WTC11 (cell line): ENCODE data around the gene COL4A5. TPM values are rescaled to one million over a fixed set of nuclear protein-coding genes. Genes with fewer than 3 reads are reported as not detected.

Experiments
- ATAC-seq: fragments of 200-7000 bp; cut with Tn5 transposase; 2 replicates; pipeline ENCODE4 v1.10.0; 2021; ENCODE audit warnings: mild to moderate bottlenecking, moderate library complexity
- CTCF ChIA-PET: fragments of 300-600 bp; sonication (Branson Sonifier 250); formaldehyde crosslinking; loops from one replicate; lab custom pipeline; 2021; ENCODE audit warnings: antibody characterized with exemption; lab: Charles Lee
- POLR2A ChIA-PET: fragments of 350-600 bp; sonication (Branson Sonifier 250); formaldehyde crosslinking; loops from one replicate; lab custom pipeline; 2021; ENCODE audit warnings: antibody characterized with exemption; lab: Charles Lee
- DNase-seq: peaks from one replicate; pipeline ENCODE4 v3.0.0; 2021; ENCODE audit warnings: low spot score
- H3K27ac Mint-ChIP-seq: 2 replicates; pipeline ENCODE4 v1.8.0; 2021; ENCODE audit warnings: mixed read lengths
- H3K27me3 Mint-ChIP-seq: 2 replicates; pipeline ENCODE4 v1.8.0; 2021; ENCODE audit warnings: low read depth, mild to moderate bottlenecking, moderate library complexity, mixed read lengths
- H3K36me3 Mint-ChIP-seq: 2 replicates; pipeline ENCODE4 v1.8.0; 2021; ENCODE audit warnings: mixed read lengths
- H3K4me1 Mint-ChIP-seq: 2 replicates; pipeline ENCODE4 v1.8.0; 2022; ENCODE audit warnings: mixed read lengths
- H3K4me3 Mint-ChIP-seq: 2 replicates; pipeline ENCODE4 v1.8.0; 2021; ENCODE audit warnings: mild to moderate bottlenecking, moderate library complexity, mixed read lengths
- H3K9me3 Mint-ChIP-seq: 2 replicates; pipeline ENCODE4 v1.8.0; 2021; ENCODE audit warnings: mixed read lengths
- CBFB ChIP-seq: sonication (generic); formaldehyde crosslinking; IDR thresholded peaks from 2 replicates; pipeline ENCODE4 v1.8.1; 2022; ENCODE audit warnings: mild to moderate bottlenecking, low read depth, missing genetic modification reagents
- CREB1 ChIP-seq: sonication (generic); formaldehyde crosslinking; IDR thresholded peaks from 2 replicates; pipeline ENCODE4 v1.8.0; 2023; ENCODE audit warnings: mild to moderate bottlenecking, missing genetic modification reagents
- ESRRA ChIP-seq: sonication (generic); formaldehyde crosslinking; IDR thresholded peaks from 2 replicates; pipeline ENCODE4 v1.8.1; 2022; ENCODE audit warnings: mild to moderate bottlenecking, missing genetic modification reagents, borderline replicate concordance
- FOXK1 ChIP-seq: sonication (generic); formaldehyde crosslinking; IDR thresholded peaks from 2 replicates; pipeline ENCODE4 v1.8.0; 2022; ENCODE audit warnings: mild to moderate bottlenecking, moderate library complexity, missing genetic modification reagents
- GRHL2 ChIP-seq: fragments of 250-450 bp; sonication (Bioruptor Pico); IDR thresholded peaks from 2 replicates; pipeline ENCODE4 v1.8.0; 2022; ENCODE audit warnings: mild to moderate bottlenecking, moderate library complexity; ENCODE audit not compliant: insufficient replicate concordance, severe bottlenecking
- JAZF1 ChIP-seq: fragments of 250-450 bp; sonication (Bioruptor Pico); IDR thresholded peaks from 2 replicates; pipeline ENCODE4 v1.9.0; 2021; ENCODE audit warnings: moderate library complexity, mild to moderate bottlenecking, inconsistent platforms
- MXD4 ChIP-seq: fragments of 250-450 bp; sonication (Bioruptor Pico); IDR thresholded peaks from 2 replicates; pipeline ENCODE4 v1.8.0; 2021; ENCODE audit warnings: mild to moderate bottlenecking, moderate library complexity, borderline replicate concordance
- NFATC4 ChIP-seq: fragments of 250-450 bp; sonication (Bioruptor Pico); IDR thresholded peaks from 2 replicates; pipeline ENCODE4 v1.9.0; 2021; ENCODE audit warnings: mild to moderate bottlenecking
- NR3C1 ChIP-seq: sonication (generic); formaldehyde crosslinking; conservative IDR thresholded peaks from 2 replicates; pipeline ENCODE4 v1.8.1; 2023; ENCODE audit warnings: low read depth, mild to moderate bottlenecking, missing genetic modification reagents
- PRRX2 ChIP-seq: fragments of 250-450 bp; sonication (Bioruptor Pico); IDR thresholded peaks from 2 replicates; pipeline ENCODE4 v1.8.0; 2021; ENCODE audit warnings: mild to moderate bottlenecking
- SMAD4 ChIP-seq: sonication (generic); formaldehyde crosslinking; IDR thresholded peaks from 2 replicates; pipeline ENCODE4 v1.8.0; 2022; ENCODE audit warnings: mild to moderate bottlenecking, missing genetic modification reagents
- SP1 ChIP-seq: sonication (generic); formaldehyde crosslinking; conservative IDR thresholded peaks from 2 replicates; pipeline ENCODE4 v1.8.1; 2022; ENCODE audit warnings: missing genetic modification reagents
- TP53 ChIP-seq: sonication (generic); formaldehyde crosslinking; IDR thresholded peaks from 2 replicates; pipeline ENCODE4 v1.8.1; 2023; ENCODE audit warnings: mild to moderate bottlenecking, missing genetic modification reagents
- ZNF138 ChIP-seq: sonication (generic); formaldehyde crosslinking; conservative IDR thresholded peaks from 2 replicates; pipeline ENCODE4 v1.8.1; 2022; ENCODE audit warnings: mild to moderate bottlenecking, moderate library complexity, missing genetic modification reagents
- ZNF263 ChIP-seq: sonication (generic); formaldehyde crosslinking; IDR thresholded peaks from 2 replicates; pipeline ENCODE4 v1.8.1; 2022; ENCODE audit warnings: low read depth, mild to moderate bottlenecking, moderate library complexity, missing genetic modification reagents
- ZNF396 ChIP-seq: fragments of 250-450 bp; sonication (Bioruptor Pico); IDR thresholded peaks from 2 replicates; pipeline ENCODE4 v1.8.0; 2021; ENCODE audit warnings: mild to moderate bottlenecking, moderate library complexity, borderline replicate concordance
- ZNF416 ChIP-seq: fragments of 250-450 bp; sonication (Bioruptor Pico); IDR thresholded peaks from 2 replicates; pipeline ENCODE4 v1.9.0; 2021; ENCODE audit warnings: mild to moderate bottlenecking, inconsistent platforms
- total RNA-seq: library from RNA; stranded (reverse); gene quantifications from 3 replicates; pipeline ENCODE4 v1.2.3, GENCODE V29; 2021
- TF ChIP-seq, protein P1 (sequence below): sonication (generic); formaldehyde crosslinking; IDR thresholded peaks from 2 replicates; pipeline ENCODE4 v1.8.1; 2022; ENCODE audit warnings: mild to moderate bottlenecking, missing genetic modification reagents, moderate library complexity, borderline replicate concordance
- TF ChIP-seq, protein P2 (sequence below): sonication (generic); formaldehyde crosslinking; IDR thresholded peaks from 2 replicates; pipeline ENCODE4 v1.8.1; 2023; ENCODE audit warnings: mild to moderate bottlenecking, moderate library complexity, missing genetic modification reagents
- TF ChIP-seq, protein P3 (sequence below): sonication (generic); formaldehyde crosslinking; IDR thresholded peaks from 2 replicates; pipeline ENCODE4 v1.8.1; 2022; ENCODE audit warnings: mild to moderate bottlenecking, moderate library complexity, missing genetic modification reagents
- TF ChIP-seq, protein P4 (sequence below): sonication (generic); formaldehyde crosslinking; conservative IDR thresholded peaks from 2 replicates; pipeline ENCODE4 v1.8.1; 2023; ENCODE audit warnings: mild to moderate bottlenecking, low read depth, missing genetic modification reagents, moderate library complexity
- TF ChIP-seq, protein P5 (sequence below): fragments of 200-600 bp; IDR thresholded peaks from 2 replicates; pipeline ENCODE4 v1.8.0; 2022; ENCODE audit warnings: antibody characterized with exemption
- TF ChIP-seq, protein P6 (sequence below): sonication (generic); formaldehyde crosslinking; IDR thresholded peaks from 2 replicates; pipeline ENCODE4 v1.8.0; 2022; ENCODE audit warnings: missing genetic modification reagents
- TF ChIP-seq, protein P7 (sequence below): fragments of 250-450 bp; sonication (Bioruptor Pico); IDR thresholded peaks from 2 replicates; pipeline ENCODE4 v1.9.0; 2021; ENCODE audit warnings: moderate library complexity, mild to moderate bottlenecking, inconsistent platforms, borderline replicate concordance

Gene COL4A5
- total RNA-seq, 1 experiment from 2014 or later: 30.7 TPM

DNA sequence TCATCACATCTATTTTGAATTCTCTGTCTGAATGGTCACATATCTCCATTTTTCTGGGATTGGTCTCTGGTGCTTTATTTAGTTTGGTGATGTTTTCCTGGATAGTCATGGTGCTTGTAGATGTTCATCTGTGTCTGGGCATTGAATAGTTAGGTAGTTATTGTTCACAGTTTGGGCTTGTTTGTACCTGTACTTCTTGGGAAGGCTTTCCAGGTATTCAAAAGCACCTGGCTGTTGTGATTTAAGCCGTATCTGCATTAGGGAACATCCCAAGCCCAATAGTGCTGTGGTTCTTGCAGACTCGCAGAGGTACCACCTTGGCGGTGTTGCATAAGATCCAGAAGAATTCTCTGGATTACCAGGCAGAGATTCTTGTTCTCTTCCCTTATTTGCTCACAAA lies 44.6 kb downstream of the COL4A5 start:
- DNase-seq (no peak), ATAC-seq (no peak)
- no peak overlapping the region; the same call in 1 of the 2 replicates for H3K27ac Mint-ChIP-seq
- H3K4me3 Mint-ChIP-seq: no peak overlapping the region
- CTCF ChIA-PET: no interaction called here
- TF ChIP-seq PRRX2 (CRISPR knock-in tag) (no peak), SMAD4 (no peak), ZNF138 (CRISPR knock-in tag) (no peak), ESRRA (CRISPR knock-in tag) (no peak), SP1 (CRISPR knock-in tag) (no peak), ZNF416 (no peak), CREB1 (no peak), ZNF396 (no peak)
- TF ChIP-seq, protein P1, sequence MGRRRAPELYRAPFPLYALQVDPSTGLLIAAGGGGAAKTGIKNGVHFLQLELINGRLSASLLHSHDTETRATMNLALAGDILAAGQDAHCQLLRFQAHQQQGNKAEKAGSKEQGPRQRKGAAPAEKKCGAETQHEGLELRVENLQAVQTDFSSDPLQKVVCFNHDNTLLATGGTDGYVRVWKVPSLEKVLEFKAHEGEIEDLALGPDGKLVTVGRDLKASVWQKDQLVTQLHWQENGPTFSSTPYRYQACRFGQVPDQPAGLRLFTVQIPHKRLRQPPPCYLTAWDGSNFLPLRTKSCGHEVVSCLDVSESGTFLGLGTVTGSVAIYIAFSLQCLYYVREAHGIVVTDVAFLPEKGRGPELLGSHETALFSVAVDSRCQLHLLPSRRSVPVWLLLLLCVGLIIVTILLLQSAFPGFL (CRISPR knock-in tag): no peak
- TF ChIP-seq, protein P2, sequence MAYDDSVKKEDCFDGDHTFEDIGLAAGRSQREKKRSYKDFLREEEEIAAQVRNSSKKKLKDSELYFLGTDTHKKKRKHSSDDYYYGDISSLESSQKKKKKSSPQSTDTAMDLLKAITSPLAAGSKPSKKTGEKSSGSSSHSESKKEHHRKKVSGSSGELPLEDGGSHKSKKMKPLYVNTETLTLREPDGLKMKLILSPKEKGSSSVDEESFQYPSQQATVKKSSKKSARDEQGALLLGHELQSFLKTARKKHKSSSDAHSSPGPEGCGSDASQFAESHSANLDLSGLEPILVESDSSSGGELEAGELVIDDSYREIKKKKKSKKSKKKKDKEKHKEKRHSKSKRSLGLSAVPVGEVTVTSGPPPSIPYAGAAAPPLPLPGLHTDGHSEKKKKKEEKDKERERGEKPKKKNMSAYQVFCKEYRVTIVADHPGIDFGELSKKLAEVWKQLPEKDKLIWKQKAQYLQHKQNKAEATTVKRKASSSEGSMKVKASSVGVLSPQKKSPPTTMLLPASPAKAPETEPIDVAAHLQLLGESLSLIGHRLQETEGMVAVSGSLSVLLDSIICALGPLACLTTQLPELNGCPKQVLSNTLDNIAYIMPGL (CRISPR knock-in tag): no peak
- no peaks in the 10 kb centered on the region; the same call in 1 of the 2 replicates for H3K27me3 Mint-ChIP-seq
- peaks cover 21% of the 10 kb centered on the region for H3K36me3 Mint-ChIP-seq
- H3K9me3 Mint-ChIP-seq: peaks cover 13% of the 10 kb centered on the region
- POLR2A ChIA-PET: no interaction called here
- 0 out of 2 replicates have a peak, but pooled peaks cover 3% of the 10 kb centered on the region for H3K4me1 Mint-ChIP-seq

DNA sequence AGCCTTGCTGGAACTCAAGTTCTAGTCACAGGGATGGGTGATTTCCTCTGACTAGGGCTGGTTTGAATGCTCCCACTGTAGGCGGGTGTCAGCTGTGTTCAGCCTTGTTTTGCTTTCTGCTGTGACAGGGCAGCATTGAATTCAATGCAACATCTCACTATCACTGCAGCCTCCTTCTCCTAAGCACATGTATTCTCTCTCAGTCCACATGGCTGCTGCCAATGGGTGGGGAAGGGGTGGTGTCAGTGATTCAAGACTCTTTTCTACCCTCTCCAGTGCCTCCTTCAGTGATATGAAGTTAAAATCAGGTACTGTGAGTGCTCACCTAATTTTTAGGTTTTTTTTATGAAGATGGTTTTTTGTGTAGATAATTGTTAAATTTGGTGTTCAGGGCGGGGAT lies 46.3 kb downstream of the COL4A5 start:
- no peak for ATAC-seq
- H3K4me1 Mint-ChIP-seq: 0 out of 2 replicates have a peak, but pooled peaks cover 3% of the 10 kb centered on the region
- H3K27ac Mint-ChIP-seq: no peak overlapping the region
- H3K36me3 Mint-ChIP-seq: peaks cover 15% of the 10 kb centered on the region
- DNase-seq: no peak
- ChIA-PET CTCF (no interaction called here), POLR2A (no interaction called here)
- H3K27me3 Mint-ChIP-seq: no peaks in the 10 kb centered on the region; the same call in 1 of the 2 replicates
- H3K4me3 Mint-ChIP-seq: no peak overlapping the region
- H3K9me3 Mint-ChIP-seq: peaks cover 13% of the 10 kb centered on the region
- TF ChIP-seq JAZF1 (CRISPR knock-in tag) (no peak), NFATC4 (CRISPR knock-in tag) (no peak), CBFB (CRISPR knock-in tag) (no peak), GRHL2 (no peak), FOXK1 (CRISPR knock-in tag) (no peak), ZNF263 (CRISPR knock-in tag) (no peak), TP53 (CRISPR knock-in tag) (no peak), NR3C1 (CRISPR knock-in tag) (no peak), SP1 (CRISPR knock-in tag) (no peak), MXD4 (CRISPR knock-in tag) (no peak)
- TF ChIP-seq, protein P3, sequence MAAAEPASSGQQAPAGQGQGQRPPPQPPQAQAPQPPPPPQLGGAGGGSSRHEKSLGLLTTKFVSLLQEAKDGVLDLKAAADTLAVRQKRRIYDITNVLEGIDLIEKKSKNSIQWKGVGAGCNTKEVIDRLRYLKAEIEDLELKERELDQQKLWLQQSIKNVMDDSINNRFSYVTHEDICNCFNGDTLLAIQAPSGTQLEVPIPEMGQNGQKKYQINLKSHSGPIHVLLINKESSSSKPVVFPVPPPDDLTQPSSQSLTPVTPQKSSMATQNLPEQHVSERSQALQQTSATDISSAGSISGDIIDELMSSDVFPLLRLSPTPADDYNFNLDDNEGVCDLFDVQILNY (CRISPR knock-in tag): no peak
- TF ChIP-seq, protein P4, sequence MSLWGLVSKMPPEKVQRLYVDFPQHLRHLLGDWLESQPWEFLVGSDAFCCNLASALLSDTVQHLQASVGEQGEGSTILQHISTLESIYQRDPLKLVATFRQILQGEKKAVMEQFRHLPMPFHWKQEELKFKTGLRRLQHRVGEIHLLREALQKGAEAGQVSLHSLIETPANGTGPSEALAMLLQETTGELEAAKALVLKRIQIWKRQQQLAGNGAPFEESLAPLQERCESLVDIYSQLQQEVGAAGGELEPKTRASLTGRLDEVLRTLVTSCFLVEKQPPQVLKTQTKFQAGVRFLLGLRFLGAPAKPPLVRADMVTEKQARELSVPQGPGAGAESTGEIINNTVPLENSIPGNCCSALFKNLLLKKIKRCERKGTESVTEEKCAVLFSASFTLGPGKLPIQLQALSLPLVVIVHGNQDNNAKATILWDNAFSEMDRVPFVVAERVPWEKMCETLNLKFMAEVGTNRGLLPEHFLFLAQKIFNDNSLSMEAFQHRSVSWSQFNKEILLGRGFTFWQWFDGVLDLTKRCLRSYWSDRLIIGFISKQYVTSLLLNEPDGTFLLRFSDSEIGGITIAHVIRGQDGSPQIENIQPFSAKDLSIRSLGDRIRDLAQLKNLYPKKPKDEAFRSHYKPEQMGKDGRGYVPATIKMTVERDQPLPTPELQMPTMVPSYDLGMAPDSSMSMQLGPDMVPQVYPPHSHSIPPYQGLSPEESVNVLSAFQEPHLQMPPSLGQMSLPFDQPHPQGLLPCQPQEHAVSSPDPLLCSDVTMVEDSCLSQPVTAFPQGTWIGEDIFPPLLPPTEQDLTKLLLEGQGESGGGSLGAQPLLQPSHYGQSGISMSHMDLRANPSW: no peak
- TF ChIP-seq, protein P5, sequence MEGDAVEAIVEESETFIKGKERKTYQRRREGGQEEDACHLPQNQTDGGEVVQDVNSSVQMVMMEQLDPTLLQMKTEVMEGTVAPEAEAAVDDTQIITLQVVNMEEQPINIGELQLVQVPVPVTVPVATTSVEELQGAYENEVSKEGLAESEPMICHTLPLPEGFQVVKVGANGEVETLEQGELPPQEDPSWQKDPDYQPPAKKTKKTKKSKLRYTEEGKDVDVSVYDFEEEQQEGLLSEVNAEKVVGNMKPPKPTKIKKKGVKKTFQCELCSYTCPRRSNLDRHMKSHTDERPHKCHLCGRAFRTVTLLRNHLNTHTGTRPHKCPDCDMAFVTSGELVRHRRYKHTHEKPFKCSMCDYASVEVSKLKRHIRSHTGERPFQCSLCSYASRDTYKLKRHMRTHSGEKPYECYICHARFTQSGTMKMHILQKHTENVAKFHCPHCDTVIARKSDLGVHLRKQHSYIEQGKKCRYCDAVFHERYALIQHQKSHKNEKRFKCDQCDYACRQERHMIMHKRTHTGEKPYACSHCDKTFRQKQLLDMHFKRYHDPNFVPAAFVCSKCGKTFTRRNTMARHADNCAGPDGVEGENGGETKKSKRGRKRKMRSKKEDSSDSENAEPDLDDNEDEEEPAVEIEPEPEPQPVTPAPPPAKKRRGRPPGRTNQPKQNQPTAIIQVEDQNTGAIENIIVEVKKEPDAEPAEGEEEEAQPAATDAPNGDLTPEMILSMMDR: no peak
- TF ChIP-seq, protein P6, sequence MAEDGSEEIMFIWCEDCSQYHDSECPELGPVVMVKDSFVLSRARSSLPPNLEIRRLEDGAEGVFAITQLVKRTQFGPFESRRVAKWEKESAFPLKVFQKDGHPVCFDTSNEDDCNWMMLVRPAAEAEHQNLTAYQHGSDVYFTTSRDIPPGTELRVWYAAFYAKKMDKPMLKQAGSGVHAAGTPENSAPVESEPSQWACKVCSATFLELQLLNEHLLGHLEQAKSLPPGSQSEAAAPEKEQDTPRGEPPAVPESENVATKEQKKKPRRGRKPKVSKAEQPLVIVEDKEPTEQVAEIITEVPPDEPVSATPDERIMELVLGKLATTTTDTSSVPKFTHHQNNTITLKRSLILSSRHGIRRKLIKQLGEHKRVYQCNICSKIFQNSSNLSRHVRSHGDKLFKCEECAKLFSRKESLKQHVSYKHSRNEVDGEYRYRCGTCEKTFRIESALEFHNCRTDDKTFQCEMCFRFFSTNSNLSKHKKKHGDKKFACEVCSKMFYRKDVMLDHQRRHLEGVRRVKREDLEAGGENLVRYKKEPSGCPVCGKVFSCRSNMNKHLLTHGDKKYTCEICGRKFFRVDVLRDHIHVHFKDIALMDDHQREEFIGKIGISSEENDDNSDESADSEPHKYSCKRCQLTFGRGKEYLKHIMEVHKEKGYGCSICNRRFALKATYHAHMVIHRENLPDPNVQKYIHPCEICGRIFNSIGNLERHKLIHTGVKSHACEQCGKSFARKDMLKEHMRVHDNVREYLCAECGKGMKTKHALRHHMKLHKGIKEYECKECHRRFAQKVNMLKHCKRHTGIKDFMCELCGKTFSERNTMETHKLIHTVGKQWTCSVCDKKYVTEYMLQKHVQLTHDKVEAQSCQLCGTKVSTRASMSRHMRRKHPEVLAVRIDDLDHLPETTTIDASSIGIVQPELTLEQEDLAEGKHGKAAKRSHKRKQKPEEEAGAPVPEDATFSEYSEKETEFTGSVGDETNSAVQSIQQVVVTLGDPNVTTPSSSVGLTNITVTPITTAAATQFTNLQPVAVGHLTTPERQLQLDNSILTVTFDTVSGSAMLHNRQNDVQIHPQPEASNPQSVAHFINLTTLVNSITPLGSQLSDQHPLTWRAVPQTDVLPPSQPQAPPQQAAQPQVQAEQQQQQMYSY (CRISPR knock-in tag): no peak
- TF ChIP-seq, protein P7, sequence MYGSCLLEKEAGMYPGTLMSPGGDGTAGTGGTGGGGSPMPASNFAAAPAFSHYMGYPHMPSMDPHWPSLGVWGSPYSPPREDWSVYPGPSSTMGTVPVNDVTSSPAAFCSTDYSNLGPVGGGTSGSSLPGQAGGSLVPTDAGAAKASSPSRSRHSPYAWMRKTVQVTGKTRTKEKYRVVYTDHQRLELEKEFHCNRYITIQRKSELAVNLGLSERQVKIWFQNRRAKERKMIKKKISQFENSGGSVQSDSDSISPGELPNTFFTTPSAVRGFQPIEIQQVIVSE (CRISPR knock-in tag): no peak
- TF ChIP-seq, all 79 proteins: peak for 0
